GM21381 (cell line): ENCODE measurements around the gene SLX9.
A peak's percentile ranks its signal among the peaks of the same experiment; 100 is the strongest.

ENCODE experiments used
- ATAC-seq: cut with Tn5 transposase; IDR thresholded peaks from one replicate; pipeline ENCODE4 v1.9.1; 2021; ENCODE audit warnings: mild to moderate bottlenecking, moderate library complexity; ENCODE audit not compliant: unreplicated experiment

Gene SLX9

GRCh38 chr21:44939532-44940115 lies at the start of gene SLX9:
Gene SLX9, plus strand, starts transcription at chr21:44940029. Its CDS starts 29 bp downstream, at chr21:44940058.
- ATAC-seq: peak; percentile 80

- no peak for ATAC-seq
Measured at GRCh38 chr21:44890338-44890931, 49.4 kb upstream of the SLX9 start.

- ATAC-seq: no peak
Measured at GRCh38 chr21:44890961-44891541, 48.8 kb upstream of the SLX9 start.

- no peak for ATAC-seq
Measured at GRCh38 chr21:44891631-44892031, 48.2 kb upstream of the SLX9 start.

- no peak for ATAC-seq
Measured at GRCh38 chr21:44892095-44892494, 47.7 kb upstream of the SLX9 start.

GRCh38 chr21:44892536-44893277 lies 47.1 kb upstream of the SLX9 start:
- no peak for ATAC-seq

- no peak for ATAC-seq
Measured at GRCh38 chr21:44893278-44893556, 46.6 kb upstream of the SLX9 start.

- ATAC-seq: no peak
Measured at GRCh38 chr21:44893948-44894656, 45.7 kb upstream of the SLX9 start.

GRCh38 chr21:44894687-44895302 lies 45.0 kb upstream of the SLX9 start:
- ATAC-seq: no peak

- no peak for ATAC-seq
Measured at GRCh38 chr21:44895859-44896258, 44.0 kb upstream of the SLX9 start.

- no peak for ATAC-seq
Measured at GRCh38 chr21:44896561-44897286, 43.1 kb upstream of the SLX9 start.

GRCh38 chr21:44897326-44898010 lies 42.4 kb upstream of the SLX9 start:
- no peak for ATAC-seq

- ATAC-seq: no peak
Measured at GRCh38 chr21:44898011-44898488, 41.8 kb upstream of the SLX9 start.

GRCh38 chr21:44898851-44899767 lies 40.7 kb upstream of the SLX9 start:
- ATAC-seq: no peak

- no peak for ATAC-seq
Measured at GRCh38 chr21:44899768-44900558, 39.9 kb upstream of the SLX9 start.

GRCh38 chr21:44900559-44901251 lies 39.1 kb upstream of the SLX9 start:
- ATAC-seq: no peak

GRCh38 chr21:44901391-44902074 lies 38.3 kb upstream of the SLX9 start:
- ATAC-seq: no peak
